ENCODE data around the gene GPC1.

GPC1 gene

DNA sequence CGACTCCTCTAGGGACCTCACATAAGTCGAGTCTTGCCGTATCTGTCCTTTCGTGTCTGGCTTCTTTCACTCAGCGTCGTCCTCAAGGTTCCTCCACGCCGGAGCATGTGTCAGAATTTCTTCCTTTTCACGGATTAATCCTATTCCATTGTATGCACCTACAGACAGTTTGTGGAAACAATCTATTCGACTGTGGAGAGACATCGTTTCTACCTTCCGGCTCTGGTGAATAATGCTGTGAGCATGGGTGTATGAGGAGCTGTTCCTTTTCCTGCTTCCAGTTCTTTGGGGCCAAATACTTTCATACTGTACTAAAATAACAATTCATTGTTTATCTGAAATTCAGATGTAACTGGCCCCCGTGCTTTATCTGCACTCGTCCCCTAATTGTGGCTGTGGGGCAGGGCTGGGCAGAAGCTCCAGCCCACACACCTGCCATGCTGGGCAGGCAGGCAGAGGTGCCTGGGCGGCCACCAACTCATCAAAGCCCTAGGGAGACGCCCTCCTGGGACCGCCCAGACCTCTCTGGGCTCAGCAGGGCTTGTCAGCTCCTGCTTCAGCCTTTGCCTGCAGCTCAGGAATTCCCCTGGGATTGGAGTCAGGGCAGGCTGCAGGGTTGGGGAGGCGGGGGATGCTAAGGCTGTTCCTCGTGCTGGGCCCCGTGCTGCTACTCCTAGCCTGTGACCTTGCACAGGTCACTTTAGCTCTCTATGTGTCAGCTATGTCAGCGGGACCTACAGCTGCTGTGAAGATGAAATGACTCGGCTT is 14.5 kb downstream of the GPC1 start (continued):
- no peak for TF ChIP-seq ZNF23 (tag by site-specific recombination; IDR thresholded peaks at IDR 0.05; ENCODE audit: borderline replicate concordance)
- TF ChIP-seq ZXDB (tag by site-specific recombination; IDR thresholded peaks at IDR 0.05) = no peak
- TF ChIP-seq ZNF621 (tag by site-specific recombination; IDR thresholded peaks at IDR 0.05) = no peak
- TF ChIP-seq, protein P1, sequence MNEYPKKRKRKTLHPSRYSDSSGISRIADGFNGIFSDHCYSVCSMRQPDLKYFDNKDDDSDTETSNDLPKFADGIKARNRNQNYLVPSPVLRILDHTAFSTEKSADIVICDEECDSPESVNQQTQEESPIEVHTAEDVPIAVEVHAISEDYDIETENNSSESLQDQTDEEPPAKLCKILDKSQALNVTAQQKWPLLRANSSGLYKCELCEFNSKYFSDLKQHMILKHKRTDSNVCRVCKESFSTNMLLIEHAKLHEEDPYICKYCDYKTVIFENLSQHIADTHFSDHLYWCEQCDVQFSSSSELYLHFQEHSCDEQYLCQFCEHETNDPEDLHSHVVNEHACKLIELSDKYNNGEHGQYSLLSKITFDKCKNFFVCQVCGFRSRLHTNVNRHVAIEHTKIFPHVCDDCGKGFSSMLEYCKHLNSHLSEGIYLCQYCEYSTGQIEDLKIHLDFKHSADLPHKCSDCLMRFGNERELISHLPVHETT (tag by site-specific recombination; IDR thresholded peaks at IDR 0.05) = no peak
- TF ChIP-seq, protein P2, sequence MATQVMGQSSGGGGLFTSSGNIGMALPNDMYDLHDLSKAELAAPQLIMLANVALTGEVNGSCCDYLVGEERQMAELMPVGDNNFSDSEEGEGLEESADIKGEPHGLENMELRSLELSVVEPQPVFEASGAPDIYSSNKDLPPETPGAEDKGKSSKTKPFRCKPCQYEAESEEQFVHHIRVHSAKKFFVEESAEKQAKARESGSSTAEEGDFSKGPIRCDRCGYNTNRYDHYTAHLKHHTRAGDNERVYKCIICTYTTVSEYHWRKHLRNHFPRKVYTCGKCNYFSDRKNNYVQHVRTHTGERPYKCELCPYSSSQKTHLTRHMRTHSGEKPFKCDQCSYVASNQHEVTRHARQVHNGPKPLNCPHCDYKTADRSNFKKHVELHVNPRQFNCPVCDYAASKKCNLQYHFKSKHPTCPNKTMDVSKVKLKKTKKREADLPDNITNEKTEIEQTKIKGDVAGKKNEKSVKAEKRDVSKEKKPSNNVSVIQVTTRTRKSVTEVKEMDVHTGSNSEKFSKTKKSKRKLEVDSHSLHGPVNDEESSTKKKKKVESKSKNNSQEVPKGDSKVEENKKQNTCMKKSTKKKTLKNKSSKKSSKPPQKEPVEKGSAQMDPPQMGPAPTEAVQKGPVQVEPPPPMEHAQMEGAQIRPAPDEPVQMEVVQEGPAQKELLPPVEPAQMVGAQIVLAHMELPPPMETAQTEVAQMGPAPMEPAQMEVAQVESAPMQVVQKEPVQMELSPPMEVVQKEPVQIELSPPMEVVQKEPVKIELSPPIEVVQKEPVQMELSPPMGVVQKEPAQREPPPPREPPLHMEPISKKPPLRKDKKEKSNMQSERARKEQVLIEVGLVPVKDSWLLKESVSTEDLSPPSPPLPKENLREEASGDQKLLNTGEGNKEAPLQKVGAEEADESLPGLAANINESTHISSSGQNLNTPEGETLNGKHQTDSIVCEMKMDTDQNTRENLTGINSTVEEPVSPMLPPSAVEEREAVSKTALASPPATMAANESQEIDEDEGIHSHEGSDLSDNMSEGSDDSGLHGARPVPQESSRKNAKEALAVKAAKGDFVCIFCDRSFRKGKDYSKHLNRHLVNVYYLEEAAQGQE (tag by site-specific recombination; IDR thresholded peaks at IDR 0.05) = no peak
- no peak for TF ChIP-seq ZNF792 (tag by site-specific recombination; IDR thresholded peaks at IDR 0.05)
- TF ChIP-seq EGR2 (tag by site-specific recombination; IDR thresholded peaks at IDR 0.05; ENCODE audit: low read depth) = peak; percentile 79
- TF ChIP-seq, protein P3, sequence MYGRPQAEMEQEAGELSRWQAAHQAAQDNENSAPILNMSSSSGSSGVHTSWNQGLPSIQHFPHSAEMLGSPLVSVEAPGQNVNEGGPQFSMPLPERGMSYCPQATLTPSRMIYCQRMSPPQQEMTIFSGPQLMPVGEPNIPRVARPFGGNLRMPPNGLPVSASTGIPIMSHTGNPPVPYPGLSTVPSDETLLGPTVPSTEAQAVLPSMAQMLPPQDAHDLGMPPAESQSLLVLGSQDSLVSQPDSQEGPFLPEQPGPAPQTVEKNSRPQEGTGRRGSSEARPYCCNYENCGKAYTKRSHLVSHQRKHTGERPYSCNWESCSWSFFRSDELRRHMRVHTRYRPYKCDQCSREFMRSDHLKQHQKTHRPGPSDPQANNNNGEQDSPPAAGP (tag by site-specific recombination; IDR thresholded peaks at IDR 0.05) = peak; percentile 31; the same call in 1 of the 2 replicates
- no peak for TF ChIP-seq ZNF785 (tag by site-specific recombination; IDR thresholded peaks at IDR 0.05)
- peak; percentile 52; the same call in 1 of the 2 replicates for TF ChIP-seq ZNF146 (tag by site-specific recombination; IDR thresholded peaks at IDR 0.05)
- no peak for TF ChIP-seq ZBTB48 (tag by site-specific recombination; IDR thresholded peaks at IDR 0.05)
- TF ChIP-seq ZNF112 (tag by site-specific recombination; IDR thresholded peaks at IDR 0.05) = no peak
- no peak for TF ChIP-seq ZNF596 (tag by site-specific recombination; IDR thresholded peaks at IDR 0.05)
- TF ChIP-seq ZNF747 (tag by site-specific recombination; IDR thresholded peaks at IDR 0.05) = no peak
- TF ChIP-seq, protein P4, sequence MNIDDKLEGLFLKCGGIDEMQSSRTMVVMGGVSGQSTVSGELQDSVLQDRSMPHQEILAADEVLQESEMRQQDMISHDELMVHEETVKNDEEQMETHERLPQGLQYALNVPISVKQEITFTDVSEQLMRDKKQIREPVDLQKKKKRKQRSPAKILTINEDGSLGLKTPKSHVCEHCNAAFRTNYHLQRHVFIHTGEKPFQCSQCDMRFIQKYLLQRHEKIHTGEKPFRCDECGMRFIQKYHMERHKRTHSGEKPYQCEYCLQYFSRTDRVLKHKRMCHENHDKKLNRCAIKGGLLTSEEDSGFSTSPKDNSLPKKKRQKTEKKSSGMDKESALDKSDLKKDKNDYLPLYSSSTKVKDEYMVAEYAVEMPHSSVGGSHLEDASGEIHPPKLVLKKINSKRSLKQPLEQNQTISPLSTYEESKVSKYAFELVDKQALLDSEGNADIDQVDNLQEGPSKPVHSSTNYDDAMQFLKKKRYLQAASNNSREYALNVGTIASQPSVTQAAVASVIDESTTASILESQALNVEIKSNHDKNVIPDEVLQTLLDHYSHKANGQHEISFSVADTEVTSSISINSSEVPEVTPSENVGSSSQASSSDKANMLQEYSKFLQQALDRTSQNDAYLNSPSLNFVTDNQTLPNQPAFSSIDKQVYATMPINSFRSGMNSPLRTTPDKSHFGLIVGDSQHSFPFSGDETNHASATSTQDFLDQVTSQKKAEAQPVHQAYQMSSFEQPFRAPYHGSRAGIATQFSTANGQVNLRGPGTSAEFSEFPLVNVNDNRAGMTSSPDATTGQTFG (tag by site-specific recombination; IDR thresholded peaks at IDR 0.05; ENCODE audit: borderline replicate concordance) = no peak
- TF ChIP-seq ZNF138 (tag by site-specific recombination; IDR thresholded peaks at IDR 0.05; ENCODE audit: borderline replicate concordance) = no peak
- no peak for TF ChIP-seq ZNF184 (tag by site-specific recombination; IDR thresholded peaks at IDR 0.05)
- TF ChIP-seq ZNF548 (tag by site-specific recombination; IDR thresholded peaks at IDR 0.05) = no peak
- no peak for TF ChIP-seq ZNF391 (tag by site-specific recombination; IDR thresholded peaks at IDR 0.05; ENCODE audit: borderline replicate concordance, low read depth)
- TF ChIP-seq ZNF404 (tag by site-specific recombination; IDR thresholded peaks at IDR 0.05) = no peak
- peak; percentile 84 for TF ChIP-seq GLIS1 (tag by site-specific recombination; IDR thresholded peaks at IDR 0.05)
- TF ChIP-seq, protein P5, sequence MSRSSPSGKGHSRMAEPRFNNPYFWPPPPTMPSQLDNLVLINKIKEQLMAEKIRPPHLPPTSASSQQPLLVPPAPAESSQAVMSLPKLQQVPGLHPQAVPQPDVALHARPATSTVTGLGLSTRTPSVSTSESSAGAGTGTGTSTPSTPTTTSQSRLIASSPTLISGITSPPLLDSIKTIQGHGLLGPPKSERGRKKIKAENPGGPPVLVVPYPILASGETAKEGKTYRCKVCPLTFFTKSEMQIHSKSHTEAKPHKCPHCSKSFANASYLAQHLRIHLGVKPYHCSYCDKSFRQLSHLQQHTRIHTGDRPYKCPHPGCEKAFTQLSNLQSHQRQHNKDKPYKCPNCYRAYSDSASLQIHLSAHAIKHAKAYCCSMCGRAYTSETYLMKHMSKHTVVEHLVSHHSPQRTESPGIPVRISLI (tag by site-specific recombination; IDR thresholded peaks at IDR 0.05) = no peak
- no peak; the same call in 1 of the 2 replicates for TF ChIP-seq TRIM28 (IDR thresholded peaks at IDR 0.05; ENCODE audit: borderline replicate concordance, low read length)
- TF ChIP-seq GFI1B (tag by site-specific recombination; IDR thresholded peaks at IDR 0.05) = no peak
- peak; percentile 69 for TF ChIP-seq ZBTB8A (tag by site-specific recombination; IDR thresholded peaks at IDR 0.05)
- no peak for TF ChIP-seq ZNF600 (tag by site-specific recombination; IDR thresholded peaks at IDR 0.05)
- no peak for TF ChIP-seq KLF10 (tag by site-specific recombination; IDR thresholded peaks at IDR 0.05)
- TF ChIP-seq MYNN (tag by site-specific recombination; IDR thresholded peaks at IDR 0.05; ENCODE audit: borderline replicate concordance) = no peak
- TF ChIP-seq, protein P6, sequence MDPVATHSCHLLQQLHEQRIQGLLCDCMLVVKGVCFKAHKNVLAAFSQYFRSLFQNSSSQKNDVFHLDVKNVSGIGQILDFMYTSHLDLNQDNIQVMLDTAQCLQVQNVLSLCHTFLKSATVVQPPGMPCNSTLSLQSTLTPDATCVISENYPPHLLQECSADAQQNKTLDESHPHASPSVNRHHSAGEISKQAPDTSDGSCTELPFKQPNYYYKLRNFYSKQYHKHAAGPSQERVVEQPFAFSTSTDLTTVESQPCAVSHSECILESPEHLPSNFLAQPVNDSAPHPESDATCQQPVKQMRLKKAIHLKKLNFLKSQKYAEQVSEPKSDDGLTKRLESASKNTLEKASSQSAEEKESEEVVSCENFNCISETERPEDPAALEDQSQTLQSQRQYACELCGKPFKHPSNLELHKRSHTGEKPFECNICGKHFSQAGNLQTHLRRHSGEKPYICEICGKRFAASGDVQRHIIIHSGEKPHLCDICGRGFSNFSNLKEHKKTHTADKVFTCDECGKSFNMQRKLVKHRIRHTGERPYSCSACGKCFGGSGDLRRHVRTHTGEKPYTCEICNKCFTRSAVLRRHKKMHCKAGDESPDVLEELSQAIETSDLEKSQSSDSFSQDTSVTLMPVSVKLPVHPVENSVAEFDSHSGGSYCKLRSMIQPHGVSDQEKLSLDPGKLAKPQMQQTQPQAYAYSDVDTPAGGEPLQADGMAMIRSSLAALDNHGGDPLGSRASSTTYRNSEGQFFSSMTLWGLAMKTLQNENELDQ (tag by site-specific recombination; IDR thresholded peaks at IDR 0.05; ENCODE audit: low read depth) = no peak

Data from HEK293 (cell line).